IMR-90 (cell line): ENCODE measurements around the gene ERC2. TPM values are rescaled to one million over a fixed set of nuclear protein-coding genes. Genes with fewer than 3 reads are reported as not detected.

Experiments
- ATAC-seq: fragments of 200-7000 bp; cut with Tn5 transposase; 2 replicates; pipeline ENCODE4 v1.9.1; 2020; ENCODE audit warnings: low read depth, mild to moderate bottlenecking, moderate library complexity
- BruUV-seq: library from RNA; stranded (reverse); fragments of 400-500 nt; replicated peaks from 2 replicates; lab custom pipeline; 2021; lab: Mats Ljungman, UMichigan
- CTCF ChIA-PET: fragments of 300-600 bp; formaldehyde crosslinking; extraction: SDS; loops from one replicate; lab custom pipeline; 2021; ENCODE audit warnings: antibody characterized with exemption; lab: Yijun Ruan, JAX
- POLR2A ChIA-PET: fragments of 300-600 bp; sonication (Branson Sonifier 250); formaldehyde crosslinking; loops from one replicate; lab custom pipeline; 2022; ENCODE audit warnings: antibody characterized with exemption; ENCODE audit not compliant: unreplicated experiment; lab: Charles Lee
- DNase-seq: peaks from one replicate; pipeline ENCODE4 v3.0.0; 2013
- H2AFZ ChIP-seq: replicated peaks from 2 replicates; pipeline ENCODE3; 2013; ENCODE audit warnings: low read length, mild to moderate bottlenecking; ENCODE audit not compliant: poor library complexity
- H2AK5ac ChIP-seq: 2 replicates; pipeline ENCODE4 v1.6.1; 2013; ENCODE audit warnings: low read depth, low read length, inconsistent platforms
- H2AK9ac ChIP-seq: replicated peaks from 2 replicates; pipeline ENCODE3; 2013; ENCODE audit warnings: mild to moderate bottlenecking, low read depth, low read length, moderate library complexity; ENCODE audit not compliant: poor library complexity
- H2BK120ac ChIP-seq: 2 replicates; pipeline ENCODE4 v1.6.1; 2013; ENCODE audit warnings: low read depth, low read length, inconsistent platforms
- H2BK15ac ChIP-seq: 3 replicates; pipeline ENCODE4 v1.6.1; 2013; ENCODE audit warnings: low read depth, low read length, inconsistent platforms
- H2BK20ac ChIP-seq: 2 replicates; pipeline ENCODE4 v1.6.1; 2013; ENCODE audit warnings: low read depth, mild to moderate bottlenecking, inconsistent platforms, low read length, moderate library complexity
- H2BK5ac ChIP-seq: 2 replicates; pipeline ENCODE4 v1.6.1; 2013; ENCODE audit warnings: mild to moderate bottlenecking, low read depth, low read length, inconsistent platforms; ENCODE audit not compliant: poor library complexity, severe bottlenecking
- H3K14ac ChIP-seq: replicated peaks from 2 replicates; pipeline ENCODE4 v1.6.1; 2013; ENCODE audit warnings: low read depth, low read length, inconsistent platforms
- H3K18ac ChIP-seq: 2 replicates; pipeline ENCODE4 v1.6.1; 2013; ENCODE audit warnings: low read depth, low read length, control low read depth
- H3K23ac ChIP-seq: 2 replicates; pipeline ENCODE4 v1.6.1; 2013; ENCODE audit warnings: low read depth, low read length, inconsistent platforms
- H3K27ac ChIP-seq: 2 replicates; pipeline ENCODE4 v1.5.1; 2013; ENCODE audit warnings: mild to moderate bottlenecking, control low read depth, low read length; ENCODE audit not compliant: insufficient read depth
- H3K27me3 ChIP-seq: 2 replicates; pipeline ENCODE4 v1.6.1; 2013; ENCODE audit warnings: low read length; ENCODE audit not compliant: control insufficient read depth, insufficient read depth
- H3K36me3 ChIP-seq: 2 replicates; pipeline ENCODE4 v1.6.1; 2013; ENCODE audit warnings: low read length, mixed read lengths; ENCODE audit not compliant: control insufficient read depth, insufficient read depth
- H3K4ac ChIP-seq: 2 replicates; pipeline ENCODE4 v1.6.1; 2013; ENCODE audit warnings: low read depth, low read length, inconsistent platforms
- H3K4me1 ChIP-seq: 2 replicates; pipeline ENCODE4 v1.6.1; 2013; ENCODE audit warnings: low read length, mixed read lengths; ENCODE audit not compliant: control insufficient read depth, insufficient read depth
- H3K4me2 ChIP-seq: 2 replicates; pipeline ENCODE4 v1.6.1; 2013; ENCODE audit warnings: low read depth, mild to moderate bottlenecking, control low read depth, low read length, moderate library complexity
- H3K4me3 ChIP-seq: 2 replicates; pipeline ENCODE4 v1.5.1; 2013; ENCODE audit warnings: low read depth, mild to moderate bottlenecking, control low read depth, low read length, moderate library complexity; ENCODE audit not compliant: insufficient read depth
- H3K56ac ChIP-seq: 2 replicates; pipeline ENCODE4 v1.6.1; 2013; ENCODE audit warnings: low read length, inconsistent platforms; ENCODE audit not compliant: insufficient read depth; ENCODE audit errors: extremely low read depth
- H3K79me1 ChIP-seq, 2 experiments: 2 replicates each; pipeline ENCODE4 v1.6.1; 2013; ENCODE audit warnings: low read length in 2 of 2, inconsistent platforms in 1 of 2, low read depth in 1 of 2
- H3K9ac ChIP-seq: 2 replicates; pipeline ENCODE4 v1.6.1; 2013; ENCODE audit warnings: low read depth, low read length, control low read depth
- H3K9me1 ChIP-seq: 2 replicates; pipeline ENCODE4 v1.6.1; 2013; ENCODE audit warnings: low read length, inconsistent platforms; ENCODE audit not compliant: insufficient read depth
- H3K9me3 ChIP-seq: 2 replicates; pipeline ENCODE4 v1.6.1; 2013; ENCODE audit warnings: low read length; ENCODE audit not compliant: control insufficient read depth, insufficient read depth
- H4K20me1 ChIP-seq: 2 replicates; pipeline ENCODE4 v1.6.1; 2013; ENCODE audit warnings: low read length, inconsistent platforms; ENCODE audit not compliant: insufficient read depth
- H4K5ac ChIP-seq: 2 replicates; pipeline ENCODE4 v1.6.1; 2013; ENCODE audit warnings: mild to moderate bottlenecking, low read depth, low read length, control low read depth
- H4K8ac ChIP-seq, 2 experiments: 2 replicates each; pipeline ENCODE4 v1.6.1; 2013; ENCODE audit warnings: low read depth in 2 of 2, low read length in 2 of 2, control low read depth in 1 of 2, inconsistent platforms in 1 of 2
- H4K91ac ChIP-seq: 2 replicates; pipeline ENCODE4 v1.6.1; 2013; ENCODE audit warnings: low read depth, low read length, inconsistent platforms; ENCODE audit not compliant: insufficient read depth
- BHLHE40 ChIP-seq: fragments of 150-350 bp; IDR thresholded peaks from 2 replicates; pipeline ENCODE4 v1.6.1; 2016; ENCODE audit warnings: mild to moderate bottlenecking, low read depth, low read length
- CHD1 ChIP-seq: IDR thresholded peaks from 2 replicates; pipeline ENCODE4 v1.6.1; 2012; ENCODE audit warnings: low read depth, low read length, improper control_type of control experiment
- ELK1 ChIP-seq: fragments of 150-350 bp; IDR thresholded peaks from 2 replicates; pipeline ENCODE4 v1.6.1; 2016; ENCODE audit warnings: low read depth, mild to moderate bottlenecking, low read length, moderate library complexity, borderline replicate concordance
- FOS ChIP-seq: fragments of 150-350 bp; IDR thresholded peaks from 2 replicates; pipeline ENCODE4 v1.6.1; 2016; ENCODE audit warnings: low read depth, low read length
- MAZ ChIP-seq: IDR thresholded peaks from 2 replicates; pipeline ENCODE4 v1.6.1; 2012; ENCODE audit warnings: low read depth, mild to moderate bottlenecking, low read length, improper control_type of control experiment, moderate library complexity, borderline replicate concordance
- MXI1 ChIP-seq: IDR thresholded peaks from 2 replicates; pipeline ENCODE4 v1.6.1; 2012; ENCODE audit warnings: low read depth, mild to moderate bottlenecking, low read length, moderate library complexity, borderline replicate concordance
- NFE2L2 ChIP-seq: fragments of 150-350 bp; IDR thresholded peaks from 2 replicates; pipeline ENCODE4 v1.6.1; 2016; ENCODE audit warnings: low read depth, mild to moderate bottlenecking, low read length
- RAD21 ChIP-seq: IDR thresholded peaks from 2 replicates; pipeline ENCODE4 v1.6.1; 2012; ENCODE audit warnings: low read length, improper control_type of control experiment
- RCOR1 ChIP-seq: IDR thresholded peaks from 2 replicates; pipeline ENCODE4 v1.6.1; 2012; ENCODE audit warnings: mild to moderate bottlenecking, low read length, improper control_type of control experiment; ENCODE audit not compliant: insufficient replicate concordance
- USF2 ChIP-seq: fragments of 150-350 bp; IDR thresholded peaks from 2 replicates; pipeline ENCODE4 v1.6.1; 2017; ENCODE audit warnings: mild to moderate bottlenecking, antibody characterized with exemption, low read length, low read depth
- WGBS, 2 experiments: methylation state at CpG; one replicate each; pipeline versions ENCODE4 v1.1.5 to v1.1.7; 2013; ENCODE audit warnings: missing lambda C conversion rate in 2 of 2; ENCODE audit not compliant: insufficient read length in 1 of 2; ENCODE audit errors: extremely low coverage in 2 of 2; 5-methylcytosine and 5-hydroxymethylcytosine counted together
- dilution Hi-C: fragments of 300-500 bp; cut with HindIII; formaldehyde crosslinking; loops from one replicate; pipeline ENCODE4 v1.14.3; 2018; ENCODE audit warnings: low sequenced_read_pairs; ENCODE audit not compliant: unreplicated experiment
- in situ Hi-C: fragments of 300-500 bp; cut with MboI; formaldehyde crosslinking; loops from 3 replicates; pipeline ENCODE4 v1.14.3; 2019; ENCODE audit warnings: low sequenced_read_pairs, inconsistent platforms, mixed read lengths
- intact Hi-C: fragments of 100-400 bp; cut with micrococcal nuclease; formaldehyde crosslinking; loops from 2 replicates; pipeline ENCODE4 v1.10.0; 2022
- polyA plus RNA-seq, 3 experiments: library from polyadenylated mRNA; depleted of rRNA; stranded (reverse); fragments of >200 nt; gene quantifications; 2 replicates each; pipeline ENCODE4 v1.2.3, GENCODE V29; 2012; ENCODE audit warnings: low replicate concordance in 1 of 3
- total RNA-seq: library from RNA; depleted of rRNA; stranded (reverse); fragments of >200 nt; gene quantifications from 2 replicates; pipeline ENCODE4 v1.2.3, GENCODE V29; 2012
- TF ChIP-seq, protein P1 (sequence below): conservative IDR thresholded peaks from 2 replicates; pipeline ENCODE4 v1.5.1; 2012; ENCODE audit warnings: mild to moderate bottlenecking, low read depth, low read length, improper control_type of control experiment

The ERC2 gene
- total and polyA plus RNA-seq, 2 of the 4 experiments (the other 2 are of a cell fraction): 0.17 to 0.18 TPM

GRCh38 chr3:55823829-55824228 lies 644.4 kb downstream of the ERC2 start:
- Histone ChIP-seq H3K56ac (no peak overlapping the region), H3K9ac (no peak overlapping the region), H3K4me3 (no peak overlapping the region), H4K8ac (no peak overlapping the region), H3K27ac (no peak overlapping the region), H2BK20ac (no peak overlapping the region), H4K91ac (no peak overlapping the region), H2BK15ac (no peak overlapping the region), H2BK5ac (no peak overlapping the region), H4K20me1 (no peaks in the 10 kb centered on the region), H3K27me3 (peaks cover 7% of the 10 kb centered on the region), H2AK5ac (no peak overlapping the region), H2AFZ (no peak overlapping the region), H3K9me3 (no peaks in the 10 kb centered on the region), H3K4me2 (no peak overlapping the region), H3K4me1 (peaks cover 3% of the 10 kb centered on the region), H3K79me1 (no peaks in the 10 kb centered on the region), H2BK120ac (no peak overlapping the region), H4K5ac (no peak overlapping the region), H3K14ac (no peak overlapping the region), H3K36me3 (no peaks in the 10 kb centered on the region), H2AK9ac (no peak overlapping the region), H3K9me1 (no peaks in the 10 kb centered on the region), H3K23ac (no peak overlapping the region), H3K4ac (no peak overlapping the region), H3K18ac (no peak overlapping the region)
- ChIA-PET CTCF (no interaction called here), POLR2A (no interaction called here)
- DNase-seq: no peak
- no peak for ATAC-seq
- BruUV-seq: no TSS peak
- 100% methylated on average over 1 of the region's 1 CpG; no CpG with 5 or more reads in 1 of the 2 experiments for WGBS, 2 experiments
- TF ChIP-seq RCOR1: no peak
- TF ChIP-seq, protein P1, sequence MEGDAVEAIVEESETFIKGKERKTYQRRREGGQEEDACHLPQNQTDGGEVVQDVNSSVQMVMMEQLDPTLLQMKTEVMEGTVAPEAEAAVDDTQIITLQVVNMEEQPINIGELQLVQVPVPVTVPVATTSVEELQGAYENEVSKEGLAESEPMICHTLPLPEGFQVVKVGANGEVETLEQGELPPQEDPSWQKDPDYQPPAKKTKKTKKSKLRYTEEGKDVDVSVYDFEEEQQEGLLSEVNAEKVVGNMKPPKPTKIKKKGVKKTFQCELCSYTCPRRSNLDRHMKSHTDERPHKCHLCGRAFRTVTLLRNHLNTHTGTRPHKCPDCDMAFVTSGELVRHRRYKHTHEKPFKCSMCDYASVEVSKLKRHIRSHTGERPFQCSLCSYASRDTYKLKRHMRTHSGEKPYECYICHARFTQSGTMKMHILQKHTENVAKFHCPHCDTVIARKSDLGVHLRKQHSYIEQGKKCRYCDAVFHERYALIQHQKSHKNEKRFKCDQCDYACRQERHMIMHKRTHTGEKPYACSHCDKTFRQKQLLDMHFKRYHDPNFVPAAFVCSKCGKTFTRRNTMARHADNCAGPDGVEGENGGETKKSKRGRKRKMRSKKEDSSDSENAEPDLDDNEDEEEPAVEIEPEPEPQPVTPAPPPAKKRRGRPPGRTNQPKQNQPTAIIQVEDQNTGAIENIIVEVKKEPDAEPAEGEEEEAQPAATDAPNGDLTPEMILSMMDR: no peak
- TF ChIP-seq RAD21: no peak
- TF ChIP-seq MXI1: no peak
- TF ChIP-seq FOS: no peak
- TF ChIP-seq ELK1: no peak
- TF ChIP-seq NFE2L2: no peak
- TF ChIP-seq CHD1: no peak
- no peak for TF ChIP-seq USF2
- no peak for TF ChIP-seq BHLHE40
- TF ChIP-seq MAZ: no peak
- dilution Hi-C loops: no loop called here
- in situ Hi-C loops: no loop called here
- intact Hi-C loops: no loop called here
